Raji (cell line): ENCODE measurements around the gene RABL3.

Experiments
- POLR2A ChIP-seq: IDR thresholded peaks from 2 replicates; pipeline ENCODE4 v1.6.1; 2011; ENCODE audit warnings: low read depth, low read length, control low read depth; ENCODE audit not compliant: insufficient read depth

The RABL3 gene

GRCh38 chr3:120637851-120638559, 104.3 kb downstream of the RABL3 start:
- TF ChIP-seq POLR2A: no peak

- TF ChIP-seq POLR2A: no peak
These were observed 105.4 kb downstream of the RABL3 start for GRCh38 chr3:120636795-120637401.
